Measurements from ENCODE around the gene CARS1.
"Not testable (repeated sequence)": the region's sequence is repeated elsewhere in the genome, so short reads cannot be mapped to it uniquely, and the experiment has no call there.

CARS1 gene

GRCh38 chr11:3089236-3090061 lies 32.2 kb upstream of the CARS1 start:
- DNase-seq: no peak

- DNase-seq: no peak
These were observed 31.6 kb upstream of the CARS1 start for GRCh38 chr11:3088806-3089205.

GRCh38 chr11:3087821-3088800 lies 30.9 kb upstream of the CARS1 start:
- no peak for DNase-seq

GRCh38 chr11:3087373-3087772 lies 30.1 kb upstream of the CARS1 start:
- DNase-seq: no peak

- no peak for DNase-seq
These were observed 29.5 kb upstream of the CARS1 start for GRCh38 chr11:3086671-3087150.

- no peak for DNase-seq
These were observed 28.9 kb upstream of the CARS1 start for GRCh38 chr11:3086114-3086513.

- DNase-seq: no peak
These were observed 27.8 kb upstream of the CARS1 start for GRCh38 chr11:3085052-3085451.

- DNase-seq: no peak
These were observed 26.1 kb upstream of the CARS1 start for GRCh38 chr11:3083321-3083720.

GRCh38 chr11:3081386-3081751 lies 24.1 kb upstream of the CARS1 start:
- DNase-seq: no peak

GRCh38 chr11:3080733-3081385 lies 23.6 kb upstream of the CARS1 start:
- no peak for DNase-seq

GRCh38 chr11:3080104-3080503 lies 22.9 kb upstream of the CARS1 start:
- DNase-seq: no peak

- no peak for DNase-seq
These were observed 20.7 kb upstream of the CARS1 start for GRCh38 chr11:3077846-3078440.

GRCh38 chr11:3077189-3077836 lies 20.1 kb upstream of the CARS1 start:
- no peak for DNase-seq

- DNase-seq: no peak
These were observed 17.8 kb upstream of the CARS1 start for GRCh38 chr11:3074912-3075589.

- no peak for DNase-seq
These were observed 15.8 kb upstream of the CARS1 start for GRCh38 chr11:3073029-3073435.

- DNase-seq: peak; percentile 6
These were observed 12.2 kb upstream of the CARS1 start for GRCh38 chr11:3069425-3069824.

GRCh38 chr11:3066308-3066707 lies 9.1 kb upstream of the CARS1 start:
- DNase-seq: not testable (repeated sequence)

- DNase-seq: not testable (repeated sequence)
These were observed 7.5 kb upstream of the CARS1 start for GRCh38 chr11:3064709-3065108.

- not testable (repeated sequence) for DNase-seq
These were observed 6.7 kb upstream of the CARS1 start for GRCh38 chr11:3063876-3064275.

- DNase-seq: not testable (repeated sequence)
These were observed 6.2 kb upstream of the CARS1 start for GRCh38 chr11:3063432-3063831.

- DNase-seq: no peak
These were observed 3.3 kb upstream of the CARS1 start for GRCh38 chr11:3060436-3061025.

Data from NCI-H82 (cell line).